A549 treated with ZK216348 at 1 μM for 4 hours (cell line): Measurements from ENCODE around the gene TMEM126A. TPM values are rescaled to one million over a fixed set of nuclear protein-coding genes. Genes with fewer than 3 reads are reported as not detected.

Source experiments
- total RNA-seq: library from RNA; stranded (reverse); fragments of 200-300 nt; extraction: Qiagen RNA extraction; gene quantifications from 5 replicates; pipeline ENCODE4 v1.2.3, GENCODE V29; 2022; ENCODE audit warnings: low read depth

The TMEM126A gene
- 44.5 to 74.1 TPM (median 56.3 TPM) in 5 replicates for total RNA-seq

GRCh38 chr11:85647604-85648299, at the start of gene TMEM126A:
Gene TMEM126A, plus strand, starts transcription at chr11:85647967. Its CDS starts 2,289 bp downstream, at chr11:85650256.

GRCh38 chr11:85627332-85627997, 20.3 kb upstream of the TMEM126A start, which contains the start of gene DLG2:
Gene DLG2, minus strand, starts transcription at chr11:85627344.

GRCh38 chr11:85627998-85628770, 19.6 kb upstream of the TMEM126A start, which contains the start of gene TMEM126B:
Gene TMEM126B, plus strand, starts transcription at chr11:85628593. Its CDS starts 15 bp downstream, at chr11:85628608.

GRCh38 chr11:85664615-85665481, 17.1 kb downstream of the TMEM126A start, which contains the start of gene CREBZF:
Gene CREBZF, minus strand, starts transcription at chr11:85665129. Its CDS starts 254 bp downstream, at chr11:85664875.

GRCh38 chr11:85685820-85686459, 38.2 kb downstream of the TMEM126A start, which contains the start of gene CCDC89:
Gene CCDC89, minus strand, starts transcription at chr11:85686195. Its CDS starts 65 bp downstream, at chr11:85686130.

Other genes starting within 250 kb of the TMEM126A start
- gene DLG2, start 20.6 kb upstream of the TMEM126A start, total RNA-seq: 0.15 to 0.26 TPM (median 0.20 TPM) in 5 replicates
- 44.3 to 78.2 TPM (median 51.1 TPM) in 5 replicates for gene TMEM126B, start 19.4 kb upstream of the TMEM126A start, total RNA-seq
- 19.6 to 33.4 TPM (median 28.1 TPM) in 5 replicates for gene CREBZF, start 17.2 kb downstream of the TMEM126A start, total RNA-seq
- gene CCDC89, start 38.2 kb downstream of the TMEM126A start, total RNA-seq: not detected in 5 replicates
- 8.7 to 20.6 TPM (median 10.6 TPM) in 5 replicates for gene SYTL2, start 163.2 kb downstream of the TMEM126A start, total RNA-seq
- not detected in 5 replicates for gene CCDC83, start 207.4 kb downstream of the TMEM126A start, total RNA-seq